H9 (cell line): ENCODE data around the gene OSBPL8. TPM values are rescaled to one million over a fixed set of nuclear protein-coding genes. Genes with fewer than 3 reads are reported as not detected.
"Not testable (repeated sequence)": the region's sequence is repeated elsewhere in the genome, so short reads cannot be mapped to it uniquely, and the experiment has no call there.

Source experiments
- DNase-seq: peaks from one replicate; pipeline ENCODE4 v3.0.0-alpha.2; 2017
- H2AFZ ChIP-seq: one replicate; pipeline ENCODE4 v1.6.1; 2013; ENCODE audit warnings: mild to moderate bottlenecking, low read length, control low read depth, moderate library complexity
- H2AK5ac ChIP-seq: 2 replicates; pipeline ENCODE4 v1.6.1; 2013; ENCODE audit warnings: low read length, control low read depth, mixed read lengths; ENCODE audit not compliant: insufficient read length
- H2BK120ac ChIP-seq: one replicate; pipeline ENCODE4 v1.6.1; 2013; ENCODE audit warnings: low read depth, mild to moderate bottlenecking, low read length, control low read depth, inconsistent platforms; ENCODE audit not compliant: poor library complexity, severe bottlenecking
- H2BK12ac ChIP-seq: 2 replicates; pipeline ENCODE4 v1.6.1; 2013; ENCODE audit warnings: low read length, control low read depth, mixed read lengths, low read depth; ENCODE audit not compliant: insufficient read length
- H2BK15ac ChIP-seq: 2 replicates; pipeline ENCODE4 v1.6.1; 2013; ENCODE audit warnings: low read depth, low read length, control low read depth
- H2BK20ac ChIP-seq: one replicate; pipeline ENCODE4 v1.6.1; 2013; ENCODE audit warnings: low read depth, mild to moderate bottlenecking, low read length, control low read depth, inconsistent platforms; ENCODE audit not compliant: poor library complexity, severe bottlenecking
- H2BK5ac ChIP-seq: 2 replicates; pipeline ENCODE4 v1.6.1; 2013; ENCODE audit warnings: low read length, control low read depth, mixed read lengths; ENCODE audit not compliant: insufficient read length
- H3K14ac ChIP-seq: 2 replicates; pipeline ENCODE4 v1.6.1; 2013; ENCODE audit warnings: low read length, control low read depth; ENCODE audit not compliant: insufficient read depth
- H3K18ac ChIP-seq: 2 replicates; pipeline ENCODE4 v1.6.1; 2013; ENCODE audit warnings: low read depth, mild to moderate bottlenecking, mixed read lengths, low read length, control low read depth; ENCODE audit not compliant: insufficient read length
- H3K23ac ChIP-seq: 2 replicates; pipeline ENCODE4 v1.6.1; 2013; ENCODE audit warnings: low read length, control low read depth, mixed read lengths, low read depth; ENCODE audit not compliant: insufficient read length
- H3K23me2 ChIP-seq: 2 replicates; pipeline ENCODE4 v1.6.1; 2013; ENCODE audit warnings: low read depth, mild to moderate bottlenecking, mixed read lengths, low read length, control low read depth; ENCODE audit not compliant: insufficient read length, poor library complexity, severe bottlenecking
- H3K27ac ChIP-seq: 2 replicates; pipeline ENCODE4 v1.5.1; 2013; ENCODE audit warnings: low read length, control low read depth, mixed read lengths, low read depth; ENCODE audit not compliant: insufficient read length
- H3K27me3 ChIP-seq: 2 replicates; pipeline ENCODE4 v1.6.1; 2013; ENCODE audit warnings: low read length, control low read depth, inconsistent platforms; ENCODE audit not compliant: insufficient read depth
- H3K4ac ChIP-seq: 2 replicates; pipeline ENCODE4 v1.6.1; 2013; ENCODE audit warnings: low read depth, mild to moderate bottlenecking, control low read depth, inconsistent platforms, low read length, moderate library complexity
- H3K4me1 ChIP-seq: 2 replicates; pipeline ENCODE4 v1.6.1; 2013; ENCODE audit warnings: low read length, control low read depth, inconsistent platforms; ENCODE audit not compliant: insufficient read depth
- H3K4me2 ChIP-seq: 2 replicates; pipeline ENCODE4 v1.6.1; 2013; ENCODE audit warnings: low read length, control low read depth, mixed read lengths; ENCODE audit not compliant: insufficient read length, insufficient read depth
- H3K56ac ChIP-seq: 2 replicates; pipeline ENCODE4 v1.6.1; 2013; ENCODE audit warnings: low read depth, mild to moderate bottlenecking, mixed read lengths, low read length, control low read depth; ENCODE audit not compliant: insufficient read length
- H3K79me1 ChIP-seq: 2 replicates; pipeline ENCODE4 v1.6.1; 2013; ENCODE audit warnings: low read depth, mild to moderate bottlenecking, moderate library complexity, low read length, control low read depth, inconsistent platforms; ENCODE audit not compliant: insufficient read depth, poor library complexity, severe bottlenecking
- H3K79me2 ChIP-seq: 2 replicates; pipeline ENCODE4 v1.6.1; 2013; ENCODE audit warnings: low read length, control low read depth, inconsistent platforms; ENCODE audit not compliant: insufficient read depth
- H3K9ac ChIP-seq: 2 replicates; pipeline ENCODE4 v1.6.1; 2013; ENCODE audit warnings: low read length, control low read depth, mixed read lengths; ENCODE audit not compliant: insufficient read length; ENCODE audit errors: extremely low read depth
- H3K9me3 ChIP-seq: one replicate; pipeline ENCODE4 v1.6.1; 2013; ENCODE audit warnings: low read depth, low read length, inconsistent platforms; ENCODE audit not compliant: control insufficient read depth
- H3T11ph ChIP-seq: one replicate; pipeline ENCODE4 v1.6.1; 2013; ENCODE audit warnings: mild to moderate bottlenecking, low read length, control low read depth, inconsistent platforms
- H4K20me1 ChIP-seq: one replicate; pipeline ENCODE4 v1.6.1; 2013; ENCODE audit not compliant: control insufficient read depth, insufficient read length, insufficient read depth
- H4K5ac ChIP-seq: 2 replicates; pipeline ENCODE4 v1.6.1; 2013; ENCODE audit warnings: low read depth, mild to moderate bottlenecking, mixed read lengths, low read length, control low read depth; ENCODE audit not compliant: insufficient read length
- H4K8ac ChIP-seq: replicated peaks from 2 replicates; pipeline ENCODE4 v1.6.1; 2013; ENCODE audit warnings: low read length, control low read depth, mixed read lengths, low read depth; ENCODE audit not compliant: insufficient read length
- H4K91ac ChIP-seq: 2 replicates; pipeline ENCODE4 v1.6.1; 2013; ENCODE audit warnings: low read depth, mild to moderate bottlenecking, moderate library complexity, mixed read lengths, low read length, control low read depth; ENCODE audit not compliant: insufficient read length
- H3K27ac Mint-ChIP-seq, 3 experiments: 2 replicates in 2 of 3; 3 replicates in 1 of 3; pipeline ENCODE4 v1.8.0; 2020 to 2021; ENCODE audit warnings: mixed read lengths in 3 of 3, mild to moderate bottlenecking in 1 of 3, moderate library complexity in 1 of 3
- H3K27me3 Mint-ChIP-seq: 2 replicates; pipeline ENCODE4 v1.8.0; 2021; ENCODE audit warnings: low read depth, mild to moderate bottlenecking, moderate library complexity, mixed read lengths
- H3K36me3 Mint-ChIP-seq, 3 experiments: 2 replicates in 2 of 3; 3 replicates in 1 of 3; pipeline ENCODE4 v1.8.0; 2020 to 2021; ENCODE audit warnings: low read depth in 3 of 3, mixed read lengths in 3 of 3; ENCODE audit not compliant: insufficient read depth in 1 of 3
- H3K4me1 Mint-ChIP-seq, 2 experiments: 2 replicates each; pipeline ENCODE4 v1.8.0; 2020; ENCODE audit warnings: mixed read lengths in 2 of 2
- H3K4me3 Mint-ChIP-seq, 2 experiments: 2 replicates in 1 of 2; 3 replicates in 1 of 2; pipeline ENCODE4 v1.8.0; 2020 to 2021; ENCODE audit warnings: mild to moderate bottlenecking in 2 of 2, mixed read lengths in 2 of 2, moderate library complexity in 1 of 2
- H3K9me3 Mint-ChIP-seq, 2 experiments: 2 replicates in 1 of 2; 3 replicates in 1 of 2; pipeline ENCODE4 v1.8.0; 2020; ENCODE audit warnings: mild to moderate bottlenecking in 2 of 2, mixed read lengths in 2 of 2, moderate library complexity in 1 of 2
- WGBS: extraction: QIAGEN DNeasy Blood & Tissue Kit; methylation state at CpG from one replicate; pipeline ENCODE4 v1.1.7; 2013; ENCODE audit warnings: missing lambda C conversion rate, low lambda C conversion rate, mixed read lengths; ENCODE audit not compliant: insufficient read length; ENCODE audit errors: extremely low coverage; 5-methylcytosine and 5-hydroxymethylcytosine counted together
- total RNA-seq: library from RNA; stranded (reverse); gene quantifications from 2 replicates; pipeline ENCODE4 v1.2.1, GENCODE V29; 2021
- TF ChIP-seq, protein P1 (sequence below): fragments of 200-600 bp; sonication (generic); conservative IDR thresholded peaks from 3 replicates; pipeline ENCODE4 v1.8.0; 2021; ENCODE audit warnings: antibody characterized with exemption, mild to moderate bottlenecking

Gene OSBPL8
- total RNA-seq, 1 experiment from 2014 or later: 61.2 TPM

GRCh38 chr12:76329159-76329558 lies 230.4 kb downstream of the OSBPL8 start:
- H3K9ac ChIP-seq: no peak overlapping the region
- no peak overlapping the region for H2BK120ac ChIP-seq
- no peaks in the 10 kb centered on the region for H3K27me3 ChIP-seq
- H4K91ac ChIP-seq: no peak overlapping the region
- Mint-ChIP-seq H3K9me3 (peaks cover 11 to 16% of the 10 kb centered on the region in 2 experiments; a peak in 4 of 5 replicates), H3K27me3 (no peaks in the 10 kb centered on the region; the same call in 1 of the 2 replicates), H3K27ac (no peak overlapping the region), H3K4me1 (peaks cover 0 to 4% of the 10 kb centered on the region in 2 experiments; a peak in 2 of 4 replicates), H3K4me3 (no peak overlapping the region), H3K36me3 (peaks cover 5 to 9% (median 8%) of the 10 kb centered on the region in 3 experiments; a peak in 6 of 7 replicates)
- H3T11ph ChIP-seq: no peak overlapping the region
- H2BK5ac ChIP-seq: no peak overlapping the region
- no peak overlapping the region for H2BK12ac ChIP-seq
- no peak overlapping the region for H3K18ac ChIP-seq
- no peak overlapping the region for H4K5ac ChIP-seq
- no peak overlapping the region for H3K56ac ChIP-seq
- H3K23me2 ChIP-seq: no peaks in the 10 kb centered on the region
- no peak overlapping the region for H2BK15ac ChIP-seq
- no CpG with 5 or more reads among the region's 2 CpGs for WGBS
- H4K20me1 ChIP-seq: no peaks in the 10 kb centered on the region
- H4K8ac ChIP-seq: no peak overlapping the region
- no peak overlapping the region for H3K23ac ChIP-seq
- no peak overlapping the region for H3K4me2 ChIP-seq
- TF ChIP-seq, protein P1, sequence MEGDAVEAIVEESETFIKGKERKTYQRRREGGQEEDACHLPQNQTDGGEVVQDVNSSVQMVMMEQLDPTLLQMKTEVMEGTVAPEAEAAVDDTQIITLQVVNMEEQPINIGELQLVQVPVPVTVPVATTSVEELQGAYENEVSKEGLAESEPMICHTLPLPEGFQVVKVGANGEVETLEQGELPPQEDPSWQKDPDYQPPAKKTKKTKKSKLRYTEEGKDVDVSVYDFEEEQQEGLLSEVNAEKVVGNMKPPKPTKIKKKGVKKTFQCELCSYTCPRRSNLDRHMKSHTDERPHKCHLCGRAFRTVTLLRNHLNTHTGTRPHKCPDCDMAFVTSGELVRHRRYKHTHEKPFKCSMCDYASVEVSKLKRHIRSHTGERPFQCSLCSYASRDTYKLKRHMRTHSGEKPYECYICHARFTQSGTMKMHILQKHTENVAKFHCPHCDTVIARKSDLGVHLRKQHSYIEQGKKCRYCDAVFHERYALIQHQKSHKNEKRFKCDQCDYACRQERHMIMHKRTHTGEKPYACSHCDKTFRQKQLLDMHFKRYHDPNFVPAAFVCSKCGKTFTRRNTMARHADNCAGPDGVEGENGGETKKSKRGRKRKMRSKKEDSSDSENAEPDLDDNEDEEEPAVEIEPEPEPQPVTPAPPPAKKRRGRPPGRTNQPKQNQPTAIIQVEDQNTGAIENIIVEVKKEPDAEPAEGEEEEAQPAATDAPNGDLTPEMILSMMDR: no peak
- H3K79me2 ChIP-seq: no peaks in the 10 kb centered on the region
- no peaks in the 10 kb centered on the region for H3K79me1 ChIP-seq
- H3K9me3 ChIP-seq: no peaks in the 10 kb centered on the region
- H2AK5ac ChIP-seq: no peak overlapping the region
- no peak for DNase-seq
- no peak overlapping the region for H2BK20ac ChIP-seq
- H2AFZ ChIP-seq: no peak overlapping the region
- H3K14ac ChIP-seq: no peak overlapping the region
- no peak overlapping the region for H3K27ac ChIP-seq
- H3K4ac ChIP-seq: no peak overlapping the region
- no peaks in the 10 kb centered on the region for H3K4me1 ChIP-seq

DNA sequence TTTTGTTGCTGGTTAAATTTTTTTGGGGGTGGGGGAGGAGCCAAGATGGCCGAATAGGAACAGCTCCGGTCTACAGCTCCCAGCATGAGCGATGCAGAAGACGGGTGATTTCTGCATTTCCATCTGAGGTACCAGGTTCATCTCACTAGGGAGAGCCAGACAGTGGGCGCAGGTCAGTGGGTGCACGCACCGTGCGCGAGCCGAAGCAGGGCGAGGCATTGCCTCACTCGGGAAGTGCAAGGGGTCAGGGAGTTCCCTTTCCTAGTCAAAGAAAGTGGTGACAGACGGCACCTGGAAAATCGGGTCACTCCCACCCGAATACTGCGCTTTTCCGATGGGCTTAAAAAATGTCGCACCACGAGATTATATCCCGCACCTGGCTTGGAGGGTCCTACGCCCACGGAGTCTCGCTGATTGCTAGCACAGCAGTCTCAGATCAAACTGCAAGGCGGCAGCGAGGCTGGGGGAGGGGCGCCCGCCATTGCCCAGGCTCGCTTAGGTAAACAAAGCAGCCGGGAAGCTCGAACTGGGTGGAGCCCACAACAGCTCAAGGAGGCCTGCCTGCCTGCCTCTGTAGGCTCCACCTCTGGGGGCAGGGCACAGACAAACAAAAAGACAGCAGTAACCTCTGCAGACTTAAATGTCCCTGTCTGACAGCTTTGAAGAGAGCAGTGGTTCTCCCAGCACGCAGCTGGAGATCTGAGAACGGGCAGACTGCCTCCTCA lies 239.8 kb downstream of the OSBPL8 start:
- not testable (repeated sequence) for H3T11ph ChIP-seq, H3K27ac ChIP-seq, H2BK5ac ChIP-seq, H3K18ac ChIP-seq, H3K4me1 ChIP-seq, H4K91ac ChIP-seq, H3K14ac ChIP-seq, H3K27me3 Mint-ChIP-seq, H2BK120ac ChIP-seq, H3K4me2 ChIP-seq, H4K20me1 ChIP-seq, H3K56ac ChIP-seq, H3K27me3 ChIP-seq, H2AFZ ChIP-seq, H2BK12ac ChIP-seq, H2AK5ac ChIP-seq, H4K5ac ChIP-seq, H3K23me2 ChIP-seq, H3K79me1 ChIP-seq, H2BK20ac ChIP-seq, H2BK15ac ChIP-seq, H4K8ac ChIP-seq, H3K4ac ChIP-seq, DNase-seq, H3K79me2 ChIP-seq, H3K9me3 ChIP-seq, H3K23ac ChIP-seq
- WGBS: no CpG with 5 or more reads among the region's 32 CpGs
- Mint-ChIP-seq H3K27ac (peak overlapping the region in 2 of 3 experiments; percentile 94; a peak in 5 of 7 replicates), H3K36me3 (peaks cover 4 to 24% (median 11%) of the 10 kb centered on the region in 3 experiments; a peak in 5 of 7 replicates), H3K4me3 (peak overlapping the region; percentile 75 to 82), H3K4me1 (peaks cover 6 to 12% of the 10 kb centered on the region in 2 experiments; a peak in 3 of 4 replicates), H3K9me3 (peaks cover 10 to 21% of the 10 kb centered on the region in 2 experiments)
- H3K9ac ChIP-seq: peak overlapping the region; percentile 50
